Osteoblast (primary cell): Measurements from ENCODE around the gene JMJD6. TPM values are rescaled to one million over a fixed set of nuclear protein-coding genes. Genes with fewer than 3 reads are reported as not detected.

ENCODE experiments used
- DNase-seq: peaks from one replicate; pipeline ENCODE4 v3.0.0; 2011; ENCODE audit warnings: low spot score, mixed read lengths; ENCODE audit not compliant: insufficient read length; ENCODE audit errors: missing footprints
- H2AFZ ChIP-seq: 2 replicates; pipeline ENCODE4 v1.6.0; 2011; ENCODE audit warnings: mild to moderate bottlenecking, low read length
- H3K27ac ChIP-seq: 2 replicates; pipeline ENCODE4 v1.5.1; 2011; ENCODE audit warnings: mild to moderate bottlenecking, low read depth, low read length, moderate library complexity
- H3K27me3 ChIP-seq: 2 replicates; pipeline ENCODE4 v1.6.0; 2012; ENCODE audit warnings: mild to moderate bottlenecking, control low read depth, inconsistent platforms, low read length, moderate library complexity; ENCODE audit not compliant: insufficient read depth
- H3K36me3 ChIP-seq: 2 replicates; pipeline ENCODE4 v1.5.1; 2011; ENCODE audit warnings: mild to moderate bottlenecking, low read length, control low read depth, moderate library complexity; ENCODE audit not compliant: insufficient read depth
- H3K4me1 ChIP-seq: 2 replicates; pipeline ENCODE4 v1.5.1; 2011; ENCODE audit warnings: mild to moderate bottlenecking, low read length, control low read depth, moderate library complexity; ENCODE audit not compliant: insufficient read depth
- H3K4me2 ChIP-seq: 2 replicates; pipeline ENCODE4 v1.6.0; 2011; ENCODE audit warnings: mild to moderate bottlenecking, low read length; ENCODE audit not compliant: insufficient read depth
- H3K4me3 ChIP-seq: fragments of 200-600 bp; sonication (generic); 3 replicates; pipeline ENCODE4 v1.5.1; 2012; ENCODE audit warnings: mild to moderate bottlenecking, low read length, inconsistent platforms; ENCODE audit not compliant: insufficient read depth
- H3K79me2 ChIP-seq: 2 replicates; pipeline ENCODE4 v1.6.0; 2012; ENCODE audit warnings: mild to moderate bottlenecking, low read length, control low read depth, inconsistent platforms; ENCODE audit not compliant: insufficient read depth
- H3K9me3 ChIP-seq: 2 replicates; pipeline ENCODE4 v1.5.1; 2011; ENCODE audit warnings: low read depth, low read length, control low read depth
- H4K20me1 ChIP-seq: 2 replicates; pipeline ENCODE4 v1.6.0; 2012; ENCODE audit warnings: mild to moderate bottlenecking, low read length, control low read depth; ENCODE audit not compliant: insufficient read depth
- CTCF ChIP-seq: IDR thresholded peaks from 2 replicates; pipeline ENCODE4 v1.5.1; 2011; ENCODE audit warnings: mild to moderate bottlenecking, low read depth, low read length, moderate library complexity; ENCODE audit errors: extremely low read depth
- total RNA-seq: library from RNA; depleted of rRNA; stranded (reverse); fragments of >200 nt; gene quantifications from 2 replicates; pipeline ENCODE4 v1.2.3, GENCODE V29; 2012

The JMJD6 gene
- 18.8 and 21.5 TPM in 2 replicates for total RNA-seq

DNA sequence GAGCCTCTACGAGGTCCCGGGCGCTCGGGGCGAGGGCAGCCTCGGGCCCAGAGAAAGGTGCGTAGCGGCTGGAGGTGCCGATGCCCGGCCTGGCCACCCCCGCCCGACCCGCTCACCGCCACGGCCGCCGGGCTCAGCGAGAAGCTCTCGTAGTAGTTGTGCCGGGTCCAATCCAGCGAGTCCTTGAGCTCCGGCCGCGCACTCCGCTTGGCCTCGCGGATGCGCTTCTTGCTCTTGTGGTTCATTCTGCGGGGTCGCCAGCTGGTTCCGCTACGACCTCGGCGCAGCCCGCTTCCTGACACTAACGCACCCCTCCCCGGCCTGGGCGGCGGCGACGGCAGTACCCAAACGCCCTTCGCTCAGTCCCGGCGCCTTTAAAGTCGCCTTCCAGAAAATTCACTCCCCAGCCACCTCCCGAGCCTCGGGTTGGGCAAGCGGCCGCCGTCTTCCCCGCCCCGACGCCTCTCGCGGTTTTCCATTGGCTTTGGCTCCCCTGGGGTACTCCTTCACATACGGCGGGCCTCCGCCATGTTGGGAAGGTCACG, at the start of gene JMJD6:
JMJD6 (minus strand) TSS at position 376 of the 545 bp plus-strand sequence; CDS start at position 245, 131 bp downstream.
- H4K20me1 ChIP-seq: peaks cover 31% of the 10 kb centered on the region

GRCh38 chr17:76775021-76775600, 48.7 kb upstream of the JMJD6 start:
- Histone ChIP-seq H3K36me3 (peaks cover 18% of the 10 kb centered on the region), H3K4me3 (no peak overlapping the region), H3K4me2 (no peak overlapping the region), H3K4me1 (peaks cover 11% of the 10 kb centered on the region), H4K20me1 (no peaks in the 10 kb centered on the region), H2AFZ (no peak overlapping the region), H3K9me3 (no peaks in the 10 kb centered on the region), H3K79me2 (no peaks in the 10 kb centered on the region), H3K27ac (no peak overlapping the region), H3K27me3 (no peaks in the 10 kb centered on the region)
- DNase-seq: no peak
- TF ChIP-seq CTCF: no peak

More for the DNA sequence above, at the start of gene JMJD6:
- no peak for TF ChIP-seq CTCF
- H3K27me3 ChIP-seq: no peaks in the 10 kb centered on the region
- H3K4me3 ChIP-seq: peak within 1 kb of the TSS; percentile 96
- DNase-seq: peak; percentile 98
- H3K4me2 ChIP-seq: peak within 1 kb of the TSS; percentile 97
- peaks cover 31% of the 10 kb centered on the region for H3K4me1 ChIP-seq
- H3K9me3 ChIP-seq: no peaks in the 10 kb centered on the region
- H3K79me2 ChIP-seq: peaks cover 88% of the 10 kb centered on the region
- H3K27ac ChIP-seq: peak within 1 kb of the TSS; percentile 96
- H3K36me3 ChIP-seq: peaks cover 54% of the 10 kb centered on the region
- H2AFZ ChIP-seq: peak within 1 kb of the TSS; percentile 70

DNA sequence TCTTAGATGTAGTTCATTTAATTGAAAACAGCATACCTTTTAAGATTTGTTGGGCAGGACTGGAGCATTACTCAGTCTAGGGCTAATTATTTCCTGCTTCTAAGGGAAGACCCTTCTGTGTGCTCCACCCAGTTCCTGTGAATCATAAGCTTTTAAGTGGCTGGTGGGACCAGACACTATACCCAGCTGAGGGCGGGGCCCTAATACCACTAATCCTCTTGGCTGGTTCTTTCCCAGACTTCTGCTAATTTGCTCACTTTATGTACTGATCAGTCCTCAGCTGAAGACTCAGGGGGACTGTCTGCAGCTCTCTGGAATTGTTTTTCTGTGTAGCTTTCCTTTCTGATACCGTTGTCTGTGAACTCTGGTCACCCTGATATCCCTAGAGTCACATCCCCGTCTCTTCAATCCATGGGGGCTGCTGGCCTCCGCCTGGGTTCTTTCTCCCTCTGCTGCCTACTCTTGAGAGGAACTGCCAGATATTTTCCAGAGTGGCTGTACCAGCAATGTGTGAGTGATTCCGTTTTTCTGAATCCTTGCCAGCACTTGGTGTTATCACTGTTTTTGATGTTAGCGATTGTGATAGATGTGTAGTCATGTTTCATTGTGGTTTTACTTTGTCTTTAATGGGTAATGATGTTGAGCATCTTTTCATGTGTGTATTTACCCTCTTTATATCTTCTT, 46.6 kb upstream of the JMJD6 start:
- no peaks in the 10 kb centered on the region for H3K9me3 ChIP-seq
- H3K27ac ChIP-seq: peak overlapping the region; percentile 77
- H3K79me2 ChIP-seq: no peaks in the 10 kb centered on the region
- H3K4me3 ChIP-seq: peak overlapping the region; percentile 52
- no peak for TF ChIP-seq CTCF
- peaks cover 17% of the 10 kb centered on the region for H3K36me3 ChIP-seq
- H3K4me1 ChIP-seq: peaks cover 11% of the 10 kb centered on the region
- H3K27me3 ChIP-seq: no peaks in the 10 kb centered on the region
- H2AFZ ChIP-seq: peak overlapping the region; percentile 63
- DNase-seq: peak; percentile 83
- no peaks in the 10 kb centered on the region for H4K20me1 ChIP-seq
- H3K4me2 ChIP-seq: peak overlapping the region; percentile 74

DNA sequence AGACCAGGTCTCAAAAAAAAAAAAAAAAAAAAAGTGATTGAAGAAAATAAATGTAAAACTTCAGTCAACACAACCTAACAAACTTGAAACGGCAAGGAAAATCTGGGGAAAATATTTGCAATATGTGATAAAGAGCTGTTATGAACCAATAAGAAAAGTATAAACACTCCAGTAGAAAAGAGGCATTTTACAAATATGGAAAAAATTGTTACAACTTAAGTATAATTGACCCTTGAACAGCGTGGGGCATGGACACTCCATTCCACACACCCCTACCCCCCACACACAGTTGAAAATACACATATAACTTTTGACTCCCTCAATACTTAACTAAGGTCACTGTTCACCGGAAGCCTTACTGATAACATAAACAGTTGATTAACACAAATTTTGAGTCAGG, 32.2 kb upstream of the JMJD6 start:
- TF ChIP-seq CTCF: no peak

More for the DNA sequence above, 32.2 kb upstream of the JMJD6 start:
- Histone ChIP-seq H2AFZ (no peak overlapping the region), H3K36me3 (peaks cover 21% of the 10 kb centered on the region), H3K9me3 (no peaks in the 10 kb centered on the region), H3K4me2 (no peak overlapping the region), H3K4me1 (no peaks in the 10 kb centered on the region), H4K20me1 (no peaks in the 10 kb centered on the region), H3K4me3 (no peak overlapping the region), H3K27ac (no peak overlapping the region), H3K79me2 (no peaks in the 10 kb centered on the region), H3K27me3 (no peaks in the 10 kb centered on the region)
- DNase-seq: no peak
